HEK293 (cell line): Measurements from ENCODE around the gene IGSF9.

ENCODE experiments used
- ATF2 ChIP-seq: fragments of 450-650 bp; formaldehyde crosslinking; IDR thresholded peaks from 2 replicates; pipeline ENCODE4 v1.5.1; 2016; ENCODE audit warnings: missing biosample characterization, missing genetic modification characterization, low read depth
- YY1 ChIP-seq: fragments of 450-650 bp; formaldehyde crosslinking; IDR thresholded peaks from 2 replicates; pipeline ENCODE4 v1.5.1; 2018; ENCODE audit warnings: missing biosample characterization, missing genetic modification characterization
- ZBTB8A ChIP-seq: fragments of 450-650 bp; formaldehyde crosslinking; IDR thresholded peaks from 2 replicates; pipeline ENCODE4 v1.5.1; 2016; ENCODE audit warnings: missing biosample characterization, missing genetic modification characterization
- ZNF513 ChIP-seq: fragments of 450-650 bp; IDR thresholded peaks from 2 replicates; pipeline ENCODE4 v1.5.1; 2018; ENCODE audit warnings: missing biosample characterization, missing genetic modification characterization
- ZNF785 ChIP-seq: fragments of 450-650 bp; formaldehyde crosslinking; IDR thresholded peaks from 2 replicates; pipeline ENCODE4 v1.5.1; 2016; ENCODE audit warnings: missing biosample characterization, missing genetic modification characterization
- TF ChIP-seq, protein P1 (sequence below): fragments of 450-650 bp; formaldehyde crosslinking; IDR thresholded peaks from 2 replicates; pipeline ENCODE4 v1.5.1; 2016; ENCODE audit warnings: missing biosample characterization, missing genetic modification characterization
- TF ChIP-seq, protein P2 (sequence below): sonication (generic); formaldehyde crosslinking; IDR thresholded peaks from 2 replicates; pipeline ENCODE4 v1.8.1; 2022; ENCODE audit warnings: mild to moderate bottlenecking, moderate library complexity, missing genetic modification reagents

DNA sequence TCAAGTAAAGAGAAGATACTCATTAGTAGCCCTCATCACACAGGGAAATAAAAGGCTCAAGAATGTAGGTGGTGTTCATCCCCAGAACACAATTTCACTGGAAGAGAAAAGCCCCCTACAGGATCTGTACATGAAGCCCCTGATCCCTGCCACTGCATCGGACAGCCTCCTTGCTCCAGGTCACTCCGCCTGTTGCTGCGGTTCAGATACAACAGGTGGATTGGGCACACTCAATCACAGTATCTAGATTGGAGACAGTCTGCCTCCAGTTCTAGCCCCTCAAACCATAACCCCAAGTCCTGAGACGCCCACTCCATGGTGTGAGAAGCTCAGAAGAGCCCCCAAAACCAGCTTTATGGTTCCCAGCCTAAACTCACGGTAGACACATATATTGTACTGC is 7.5 kb upstream of the IGSF9 start:
- no peak for TF ChIP-seq ZNF513 (tag by site-specific recombination)
- TF ChIP-seq, protein P1, sequence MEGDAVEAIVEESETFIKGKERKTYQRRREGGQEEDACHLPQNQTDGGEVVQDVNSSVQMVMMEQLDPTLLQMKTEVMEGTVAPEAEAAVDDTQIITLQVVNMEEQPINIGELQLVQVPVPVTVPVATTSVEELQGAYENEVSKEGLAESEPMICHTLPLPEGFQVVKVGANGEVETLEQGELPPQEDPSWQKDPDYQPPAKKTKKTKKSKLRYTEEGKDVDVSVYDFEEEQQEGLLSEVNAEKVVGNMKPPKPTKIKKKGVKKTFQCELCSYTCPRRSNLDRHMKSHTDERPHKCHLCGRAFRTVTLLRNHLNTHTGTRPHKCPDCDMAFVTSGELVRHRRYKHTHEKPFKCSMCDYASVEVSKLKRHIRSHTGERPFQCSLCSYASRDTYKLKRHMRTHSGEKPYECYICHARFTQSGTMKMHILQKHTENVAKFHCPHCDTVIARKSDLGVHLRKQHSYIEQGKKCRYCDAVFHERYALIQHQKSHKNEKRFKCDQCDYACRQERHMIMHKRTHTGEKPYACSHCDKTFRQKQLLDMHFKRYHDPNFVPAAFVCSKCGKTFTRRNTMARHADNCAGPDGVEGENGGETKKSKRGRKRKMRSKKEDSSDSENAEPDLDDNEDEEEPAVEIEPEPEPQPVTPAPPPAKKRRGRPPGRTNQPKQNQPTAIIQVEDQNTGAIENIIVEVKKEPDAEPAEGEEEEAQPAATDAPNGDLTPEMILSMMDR (tag by site-specific recombination) = no peak
- no peak for TF ChIP-seq YY1 (tag by site-specific recombination)
- TF ChIP-seq ZBTB8A = no peak
- no peak for TF ChIP-seq ATF2 (tag by site-specific recombination)
- TF ChIP-seq, protein P2, sequence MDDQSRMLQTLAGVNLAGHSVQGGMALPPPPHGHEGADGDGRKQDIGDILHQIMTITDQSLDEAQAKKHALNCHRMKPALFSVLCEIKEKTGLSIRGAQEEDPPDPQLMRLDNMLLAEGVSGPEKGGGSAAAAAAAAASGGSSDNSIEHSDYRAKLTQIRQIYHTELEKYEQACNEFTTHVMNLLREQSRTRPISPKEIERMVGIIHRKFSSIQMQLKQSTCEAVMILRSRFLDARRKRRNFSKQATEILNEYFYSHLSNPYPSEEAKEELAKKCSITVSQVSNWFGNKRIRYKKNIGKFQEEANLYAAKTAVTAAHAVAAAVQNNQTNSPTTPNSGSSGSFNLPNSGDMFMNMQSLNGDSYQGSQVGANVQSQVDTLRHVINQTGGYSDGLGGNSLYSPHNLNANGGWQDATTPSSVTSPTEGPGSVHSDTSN (CRISPR knock-in tag) = no peak
- no peak for TF ChIP-seq ZNF785 (tag by site-specific recombination)
